Esophagus muscularis mucosa (tissue), 2 donors: ENCODE measurements around the gene OAF.

Experiments
- POLR2A ChIP-seq: fragments of 450-650 bp; IDR thresholded peaks from one replicate; pipeline ENCODE4 v1.6.1; 2017; ENCODE audit warnings: antibody characterized with exemption, moderate library complexity, mild to moderate bottlenecking, low read depth
- POLR2AphosphoS5 ChIP-seq, 2 donors: sonication (generic); formaldehyde crosslinking; IDR thresholded peaks; one replicate each; pipeline ENCODE4 v1.6.1; 2017; ENCODE audit warnings: antibody characterized with exemption in 2 of 2

GRCh38 chr11:120168108-120168959 lies 42.5 kb upstream of the OAF start:
- TF ChIP-seq POLR2AphosphoS5 (IDR thresholded peaks at IDR 0.05): no peak
- TF ChIP-seq POLR2A: no peak
